ENCODE measurements around the gene COL23A1. TPM values are rescaled to one million over a fixed set of nuclear protein-coding genes. Genes with fewer than 3 reads are reported as not detected.

COL23A1 gene
- total RNA-seq, 1 experiment from 2014 or later: not detected

- H3K4me1 ChIP-seq: no peaks in the 10 kb centered on the region
- H3K27ac ChIP-seq: no peak overlapping the region
- no peaks in the 10 kb centered on the region for H3K36me3 ChIP-seq
- peaks cover 2% of the 10 kb centered on the region; the same call in 1 of the 2 replicates for H3K9me3 ChIP-seq (replicated peaks)
- no peaks in the 10 kb centered on the region; the same call in 1 of the 2 replicates for H3K27me3 ChIP-seq
- H3K4me3 ChIP-seq: no peak overlapping the region
- DNase-seq: no peak
These were observed 67.8 kb downstream of the COL23A1 start for GRCh38 chr5:178522361-178522760.

GRCh38 chr5:178520851-178521250, 69.3 kb downstream of the COL23A1 start:
- H3K36me3 ChIP-seq: no peaks in the 10 kb centered on the region
- peaks cover 2% of the 10 kb centered on the region; the same call in 1 of the 2 replicates for H3K9me3 ChIP-seq (replicated peaks)
- no peak overlapping the region for H3K4me3 ChIP-seq
- no peaks in the 10 kb centered on the region for H3K4me1 ChIP-seq
- no peak overlapping the region for H3K27ac ChIP-seq
- no peak for DNase-seq
- H3K27me3 ChIP-seq: no peaks in the 10 kb centered on the region

- H3K4me3 ChIP-seq: no peak overlapping the region
- no peaks in the 10 kb centered on the region for H3K4me1 ChIP-seq
- H3K9me3 ChIP-seq (replicated peaks): peaks cover 2% of the 10 kb centered on the region; the same call in 1 of the 2 replicates
- H3K36me3 ChIP-seq: no peaks in the 10 kb centered on the region
- H3K27ac ChIP-seq: no peak overlapping the region
- DNase-seq: no peak
- no peaks in the 10 kb centered on the region for H3K27me3 ChIP-seq
These were observed 70.4 kb downstream of the COL23A1 start for GRCh38 chr5:178519804-178520203.

GRCh38 chr5:178519155-178519554, 71.0 kb downstream of the COL23A1 start:
- no peak for DNase-seq
- no peaks in the 10 kb centered on the region for H3K4me1 ChIP-seq
- H3K27ac ChIP-seq: no peak overlapping the region
- H3K4me3 ChIP-seq: no peak overlapping the region
- H3K9me3 ChIP-seq (replicated peaks): peaks cover 2% of the 10 kb centered on the region; the same call in 1 of the 2 replicates
- H3K27me3 ChIP-seq: no peaks in the 10 kb centered on the region
- H3K36me3 ChIP-seq: no peaks in the 10 kb centered on the region

- DNase-seq: no peak
- H3K36me3 ChIP-seq: no peaks in the 10 kb centered on the region
- H3K9me3 ChIP-seq (replicated peaks): peaks cover under 1% of the 10 kb centered on the region; the same call in 1 of the 2 replicates
These were observed 73.5 kb downstream of the COL23A1 start for GRCh38 chr5:178516504-178517235.

GRCh38 chr5:178515776-178516503, 74.3 kb downstream of the COL23A1 start:
- no peak overlapping the region for H3K27ac ChIP-seq
- no peaks in the 10 kb centered on the region for H3K4me1 ChIP-seq
- no peaks in the 10 kb centered on the region for H3K36me3 ChIP-seq
- no peak for DNase-seq
- no peaks in the 10 kb centered on the region; the same call in 1 of the 2 replicates for H3K9me3 ChIP-seq (replicated peaks)
- no peaks in the 10 kb centered on the region for H3K27me3 ChIP-seq
- no peak overlapping the region for H3K4me3 ChIP-seq

More at GRCh38 chr5:178516504-178517235, 73.5 kb downstream of the COL23A1 start:
- Histone ChIP-seq H3K27ac (no peak overlapping the region), H3K27me3 (no peaks in the 10 kb centered on the region), H3K4me1 (no peaks in the 10 kb centered on the region), H3K4me3 (no peak overlapping the region)

- Histone ChIP-seq H3K36me3 (no peaks in the 10 kb centered on the region), H3K9me3 (replicated peaks) (no peaks in the 10 kb centered on the region; the same call in 1 of the 2 replicates), H3K4me3 (no peak overlapping the region), H3K4me1 (no peaks in the 10 kb centered on the region), H3K27ac (no peak overlapping the region), H3K27me3 (no peaks in the 10 kb centered on the region)
- no peak for DNase-seq
These were observed 75.3 kb downstream of the COL23A1 start for GRCh38 chr5:178514851-178515418.

- no peak overlapping the region for H3K4me3 ChIP-seq
- H3K27me3 ChIP-seq: no peaks in the 10 kb centered on the region
- H3K36me3 ChIP-seq: no peaks in the 10 kb centered on the region
- H3K4me1 ChIP-seq: no peaks in the 10 kb centered on the region
- no peak for DNase-seq
- no peak overlapping the region for H3K27ac ChIP-seq
- no peaks in the 10 kb centered on the region for H3K9me3 ChIP-seq (replicated peaks)
These were observed 79.0 kb downstream of the COL23A1 start for GRCh38 chr5:178511172-178511571.

GRCh38 chr5:178509491-178510057, 80.6 kb downstream of the COL23A1 start:
- no peak for DNase-seq
- no peak overlapping the region for H3K27ac ChIP-seq
- no peaks in the 10 kb centered on the region for H3K9me3 ChIP-seq (replicated peaks)
- H3K27me3 ChIP-seq: no peaks in the 10 kb centered on the region
- no peaks in the 10 kb centered on the region for H3K4me1 ChIP-seq
- H3K36me3 ChIP-seq: no peaks in the 10 kb centered on the region
- no peak overlapping the region for H3K4me3 ChIP-seq

- no peak for DNase-seq
These were observed 82.9 kb downstream of the COL23A1 start for GRCh38 chr5:178507151-178507932.

GRCh38 chr5:178505639-178506407, 84.4 kb downstream of the COL23A1 start:
- Histone ChIP-seq H3K27me3 (no peaks in the 10 kb centered on the region), H3K4me3 (no peak overlapping the region), H3K4me1 (no peaks in the 10 kb centered on the region), H3K27ac (no peak overlapping the region), H3K36me3 (no peaks in the 10 kb centered on the region), H3K9me3 (replicated peaks) (no peaks in the 10 kb centered on the region)
- no peak for DNase-seq

More at GRCh38 chr5:178507151-178507932, 82.9 kb downstream of the COL23A1 start:
- Histone ChIP-seq H3K27me3 (no peaks in the 10 kb centered on the region), H3K4me1 (no peaks in the 10 kb centered on the region), H3K9me3 (replicated peaks) (no peaks in the 10 kb centered on the region), H3K36me3 (no peaks in the 10 kb centered on the region), H3K4me3 (no peak overlapping the region), H3K27ac (no peak overlapping the region)

GRCh38 chr5:178504340-178504960, 85.7 kb downstream of the COL23A1 start:
- no peaks in the 10 kb centered on the region for H3K36me3 ChIP-seq
- H3K9me3 ChIP-seq (replicated peaks): 0 out of 2 replicates have a peak, but pooled peaks cover 3% of the 10 kb centered on the region
- H3K4me1 ChIP-seq: no peaks in the 10 kb centered on the region
- DNase-seq: no peak
- no peak overlapping the region for H3K27ac ChIP-seq
- H3K4me3 ChIP-seq: no peak overlapping the region
- H3K27me3 ChIP-seq: no peaks in the 10 kb centered on the region

GRCh38 chr5:178502401-178503100, 87.6 kb downstream of the COL23A1 start:
- Histone ChIP-seq H3K4me3 (no peak overlapping the region), H3K27ac (no peak overlapping the region), H3K4me1 (no peaks in the 10 kb centered on the region), H3K9me3 (replicated peaks) (0 out of 2 replicates have a peak, but pooled peaks cover 3% of the 10 kb centered on the region), H3K27me3 (no peaks in the 10 kb centered on the region), H3K36me3 (no peaks in the 10 kb centered on the region)
- no peak for DNase-seq
